Body of pancreas (tissue), 4 donors: ENCODE results near the gene ADGRA1. TPM values are rescaled to one million over a fixed set of nuclear protein-coding genes. Genes with fewer than 3 reads are reported as not detected.

ENCODE experiments used
- ATAC-seq: fragments of 150-250 bp; one replicate; pipeline ENCODE4 v1.9.1; 2016
- DNase-seq, 4 donors: peaks; one replicate each; pipeline ENCODE4 v3.0.0-alpha.2; 2019
- H3K27ac ChIP-seq, 4 donors: fragments of 200-600 bp; sonication (generic); 1 replicate in 3 of 4; 2 replicates in 1 of 4; pipeline versions ENCODE4 v1.5.1 to v1.6.1; 2016 to 2019; ENCODE audit warnings: mild to moderate bottlenecking in 1 of 4, mixed read lengths in 1 of 4, moderate library complexity in 1 of 4
- H3K27me3 ChIP-seq, 2 donors: fragments of 200-600 bp; sonication (generic); one replicate each; pipeline ENCODE4 v1.6.0; 2016; ENCODE audit warnings: mild to moderate bottlenecking in 1 of 2
- H3K36me3 ChIP-seq, 2 donors: fragments of 200-600 bp; sonication (generic); replicated peaks in 1 of 2; 2 replicates each; pipeline ENCODE4 v1.5.1; 2016; ENCODE audit warnings: low read depth in 2 of 2; ENCODE audit not compliant: insufficient read depth in 1 of 2
- H3K4me1 ChIP-seq: fragments of 200-600 bp; sonication (generic); one replicate; pipeline ENCODE4 v1.6.0; 2016
- H3K4me3 ChIP-seq, 2 donors: fragments of 200-600 bp; sonication (generic); 1 replicate in 1 of 2; 2 replicates in 1 of 2; pipeline ENCODE4 v1.5.1; 2016 to 2019
- H3K9me3 ChIP-seq, 3 donors: fragments of 200-600 bp; sonication (generic); 1 replicate in 2 of 3; 2 replicates in 1 of 3; pipeline ENCODE4 v1.5.1; 2016
- POLR2A ChIP-seq, 3 donors: fragments of 450-650 bp; IDR thresholded peaks; one replicate each; pipeline ENCODE4 v1.6.1; 2016; ENCODE audit warnings: antibody characterized with exemption in 3 of 3, mild to moderate bottlenecking in 2 of 3
- WGBS, 2 donors: methylation state at CpG; one replicate each; pipeline ENCODE4 v1.1.5; 2017; 5-methylcytosine and 5-hydroxymethylcytosine counted together
- intact Hi-C: fragments of 100-400 bp; cut with DNase I; formaldehyde crosslinking; loops from one replicate; pipeline ENCODE4 v1.15.1; 2023
- total RNA-seq, 2 donors: library from RNA; depleted of rRNA; stranded (reverse); fragments of >200 nt; gene quantifications; one replicate each; pipeline ENCODE4 v1.1.0, GENCODE V29; 2016
- TF ChIP-seq, protein P1 (sequence below), 7 experiments: fragments of 450-650 bp in 4 of 7; fragments of 200-600 bp in 3 of 7; sonication (generic) in 3 of 7; IDR thresholded peaks; one replicate each; pipeline ENCODE4 v1.5.1; 2016 to 2019; ENCODE audit warnings: antibody characterized with exemption in 7 of 7

Gene ADGRA1
- total RNA-seq, 2 donors from 2014 or later: under 0.01 TPM; not detected in 1

DNA sequence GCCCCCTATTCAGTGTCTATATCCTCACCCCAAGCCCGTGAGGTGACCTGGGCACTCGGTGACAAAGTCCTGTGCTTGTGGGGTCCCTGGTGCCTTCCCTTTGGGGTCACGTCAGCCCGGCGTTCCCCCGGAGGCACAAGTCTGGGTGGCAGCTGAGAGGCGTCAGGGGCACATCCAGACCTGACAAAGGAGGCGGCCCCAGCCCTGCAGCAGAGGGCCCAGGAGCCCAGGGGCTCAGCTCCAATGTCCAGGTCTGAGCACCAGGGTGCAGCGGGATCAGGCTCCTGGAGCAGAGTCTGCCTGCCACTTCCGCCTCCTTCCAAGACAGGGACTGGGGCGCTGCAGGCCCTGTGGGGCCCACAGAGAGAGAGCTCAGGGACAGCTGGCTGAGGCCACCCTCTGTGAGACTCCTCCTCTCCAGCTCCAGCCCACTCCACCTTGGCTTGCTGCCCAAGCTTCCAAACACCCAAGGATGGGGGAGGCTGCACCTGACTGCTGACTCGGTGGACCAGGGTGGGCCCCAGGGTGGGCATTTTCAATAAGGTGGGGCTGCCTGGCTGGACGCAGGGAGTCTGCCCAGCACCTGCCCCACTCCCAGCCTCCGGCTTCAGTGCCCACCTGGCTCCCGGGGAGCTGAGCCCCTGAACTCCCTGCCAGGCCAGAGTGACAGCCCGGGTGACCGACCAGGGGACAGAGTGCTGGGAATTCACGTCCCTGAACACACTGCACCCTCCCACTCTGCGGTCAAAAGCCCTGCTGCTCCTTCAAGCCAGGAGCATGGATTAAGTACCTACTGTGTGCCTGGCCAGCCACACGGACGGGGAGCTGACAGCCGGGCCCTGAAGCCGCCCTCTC is 71.3 kb downstream of the ADGRA1 start:
- TF ChIP-seq POLR2A (IDR thresholded peaks at IDR 0.05): no peak
- TF ChIP-seq, protein P1, sequence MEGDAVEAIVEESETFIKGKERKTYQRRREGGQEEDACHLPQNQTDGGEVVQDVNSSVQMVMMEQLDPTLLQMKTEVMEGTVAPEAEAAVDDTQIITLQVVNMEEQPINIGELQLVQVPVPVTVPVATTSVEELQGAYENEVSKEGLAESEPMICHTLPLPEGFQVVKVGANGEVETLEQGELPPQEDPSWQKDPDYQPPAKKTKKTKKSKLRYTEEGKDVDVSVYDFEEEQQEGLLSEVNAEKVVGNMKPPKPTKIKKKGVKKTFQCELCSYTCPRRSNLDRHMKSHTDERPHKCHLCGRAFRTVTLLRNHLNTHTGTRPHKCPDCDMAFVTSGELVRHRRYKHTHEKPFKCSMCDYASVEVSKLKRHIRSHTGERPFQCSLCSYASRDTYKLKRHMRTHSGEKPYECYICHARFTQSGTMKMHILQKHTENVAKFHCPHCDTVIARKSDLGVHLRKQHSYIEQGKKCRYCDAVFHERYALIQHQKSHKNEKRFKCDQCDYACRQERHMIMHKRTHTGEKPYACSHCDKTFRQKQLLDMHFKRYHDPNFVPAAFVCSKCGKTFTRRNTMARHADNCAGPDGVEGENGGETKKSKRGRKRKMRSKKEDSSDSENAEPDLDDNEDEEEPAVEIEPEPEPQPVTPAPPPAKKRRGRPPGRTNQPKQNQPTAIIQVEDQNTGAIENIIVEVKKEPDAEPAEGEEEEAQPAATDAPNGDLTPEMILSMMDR (IDR thresholded peaks at IDR 0.05): no peak
- no peaks in the 10 kb centered on the region for H3K36me3 ChIP-seq
- peaks cover 13% of the 10 kb centered on the region for H3K4me1 ChIP-seq
- H3K4me3 ChIP-seq: no peak overlapping the region
- 32 to 38% methylated on average over 6 to 23 of the region's 23 CpGs for WGBS, 2 donors
- H3K27me3 ChIP-seq: peaks cover 0 to 11% of the 10 kb centered on the region in 2 donors
- DNase-seq: peak in 3 of 4 donors; percentile 19 to 41 (median 41)
- no peak overlapping the region for H3K27ac ChIP-seq
- ATAC-seq: peak; percentile 20
- intact Hi-C loops: no loop called here
- H3K9me3 ChIP-seq: no peaks in the 10 kb centered on the region

DNA sequence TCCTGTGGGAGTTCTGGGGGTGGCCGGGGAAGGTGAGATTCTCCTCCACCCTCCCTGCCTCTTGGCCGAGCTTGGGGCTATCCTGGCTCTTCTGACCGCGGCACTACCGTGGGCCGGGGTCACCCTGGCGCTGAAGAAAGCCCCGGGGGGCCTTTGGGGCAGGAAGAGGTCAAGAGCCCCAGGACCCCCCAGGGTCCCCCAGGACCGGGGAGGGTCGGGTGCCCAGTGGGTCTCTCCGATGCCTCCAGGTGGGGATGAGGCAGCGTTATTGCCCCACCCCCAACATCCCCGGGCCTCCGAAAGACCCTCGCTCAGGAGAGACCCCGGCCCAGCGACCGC is 71.9 kb downstream of the ADGRA1 start:
- Histone ChIP-seq H3K36me3 (no peaks in the 10 kb centered on the region), H3K4me1 (peaks cover 13% of the 10 kb centered on the region), H3K9me3 (no peaks in the 10 kb centered on the region), H3K27me3 (peaks cover 0 to 11% of the 10 kb centered on the region in 2 donors), H3K4me3 (no peak overlapping the region), H3K27ac (no peak overlapping the region)
- WGBS, 2 donors: 0 to 7% methylated on average over 3 to 14 of the region's 18 CpGs
- DNase-seq (no peak), ATAC-seq (no peak)
- intact Hi-C loops: no loop called here
- TF ChIP-seq, protein P1 (IDR thresholded peaks at IDR 0.05): no peak
- no peak for TF ChIP-seq POLR2A (IDR thresholded peaks at IDR 0.05)

DNA sequence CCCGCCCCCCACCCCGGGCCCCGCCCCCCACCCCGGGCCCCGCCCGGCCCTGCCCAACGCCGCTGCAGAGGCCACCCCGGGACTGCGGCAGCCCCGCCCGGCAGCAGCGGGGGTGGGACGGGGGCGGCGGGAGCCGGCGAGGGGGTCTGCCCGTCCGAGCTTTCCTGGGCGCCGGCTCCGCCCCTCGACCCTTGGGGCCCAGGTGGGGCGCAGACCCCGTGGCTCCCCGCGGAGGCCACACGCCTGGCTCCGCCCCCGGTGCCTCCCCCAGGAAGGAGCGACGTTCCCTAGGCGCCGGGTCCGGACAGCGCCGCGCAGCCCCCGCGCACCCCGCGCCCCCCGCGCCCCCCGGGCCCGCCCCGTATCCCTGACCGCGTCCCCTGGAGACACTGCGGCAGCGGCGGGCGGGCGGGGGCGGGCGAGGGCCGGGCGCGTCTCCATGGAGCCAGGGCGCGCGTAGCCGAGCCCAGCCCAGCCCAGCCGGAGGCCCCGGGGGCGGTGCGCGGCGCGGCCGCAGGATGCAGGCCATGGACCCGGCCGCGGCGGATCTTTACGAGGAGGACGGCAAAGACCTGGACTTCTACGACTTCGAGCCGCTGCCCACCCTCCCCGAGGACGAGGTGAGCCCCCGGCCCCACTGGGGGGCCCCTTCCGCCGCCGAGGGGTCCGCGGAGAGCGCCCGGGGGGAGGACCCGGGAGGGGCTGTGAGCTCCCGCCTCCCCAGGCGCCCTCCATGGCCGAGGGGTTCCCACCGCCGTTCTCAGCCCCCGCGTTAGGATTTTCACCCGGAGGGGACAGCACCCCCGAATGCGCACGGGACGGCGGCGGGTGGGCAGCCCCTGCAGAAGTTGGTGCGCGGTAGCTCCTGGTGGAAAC is 72.5 kb downstream of the ADGRA1 start, which contains the start of gene KNDC1:
TSS of gene KNDC1 (plus strand) at position 270 of the 876 bp plus-strand sequence. CDS start at position 519, 249 bp downstream.
- H3K27me3 ChIP-seq: peaks cover 0 to 11% of the 10 kb centered on the region in 2 donors
- TF ChIP-seq POLR2A (IDR thresholded peaks at IDR 0.05): no peak
- TF ChIP-seq, protein P1 (IDR thresholded peaks at IDR 0.05): no peak
- intact Hi-C loops: no loop called here

GRCh38 chr10:133160826-133161471 is 73.2 kb downstream of the ADGRA1 start:
- H3K36me3 ChIP-seq: no peaks in the 10 kb centered on the region
- intact Hi-C loops: no loop called here
- WGBS, 2 donors: 4 to 5% methylated on average over 3 to 27 of the region's 29 CpGs
- DNase-seq (no peak), ATAC-seq (no peak)
- peaks cover 0 to 11% of the 10 kb centered on the region in 2 donors for H3K27me3 ChIP-seq
- no peaks in the 10 kb centered on the region for H3K9me3 ChIP-seq
- TF ChIP-seq, protein P1 (IDR thresholded peaks at IDR 0.05): no peak
- no peak for TF ChIP-seq POLR2A (IDR thresholded peaks at IDR 0.05)
- no peak overlapping the region for H3K4me3 ChIP-seq
- H3K27ac ChIP-seq: no peak overlapping the region
- H3K4me1 ChIP-seq: peaks cover 13% of the 10 kb centered on the region

More for the DNA sequence above, 72.5 kb downstream of the ADGRA1 start, which contains the start of gene KNDC1:
- no peaks in the 10 kb centered on the region for H3K9me3 ChIP-seq
- H3K4me1 ChIP-seq: peaks cover 13% of the 10 kb centered on the region
- no peak within 1 kb of the TSS for H3K27ac ChIP-seq
- H3K4me3 ChIP-seq: no peak within 1 kb of the TSS
- WGBS, 2 donors: 0 to 1% methylated on average over 10 to 33 of the region's 108 CpGs
- peak in 1 of 4 donors; percentile 34 for DNase-seq
- no peaks in the 10 kb centered on the region for H3K36me3 ChIP-seq
- ATAC-seq: peak; percentile 57
